Measurements from ENCODE around the gene GRIK1. TPM values are rescaled to one million over a fixed set of nuclear protein-coding genes. Genes with fewer than 3 reads are reported as not detected.

The GRIK1 gene
- total and polyA plus RNA-seq, 12 donors, result not detected

- Histone ChIP-seq H3K9me3 (no peaks in the 10 kb centered on the region), H3K27me3 (no peaks in the 10 kb centered on the region), H3K36me3 (no peaks in the 10 kb centered on the region), H3K4me1 (no peaks in the 10 kb centered on the region), H3K4me3 (no peak overlapping the region), H3K27ac (no peak overlapping the region)
- WGBS, 2 donors, result 88 to 94% methylated on average over 2 of the region's 2 CpGs
- no peak for ATAC-seq
- no peak for DNase-seq
- intact Hi-C loops (cut with DNase I), result no loop called here
- TF ChIP-seq CTCF (IDR thresholded peaks at IDR 0.05), result no peak
Measured at GRCh38 chr21:29953690-29954089, 13.9 kb upstream of the GRIK1 start.

- intact Hi-C loops (cut with DNase I), result no loop called here
- DNase-seq (no peak), ATAC-seq (no peak)
- Histone ChIP-seq H3K4me1 (no peaks in the 10 kb centered on the region), H3K36me3 (no peaks in the 10 kb centered on the region), H3K27me3 (no peaks in the 10 kb centered on the region), H3K4me3 (no peak overlapping the region), H3K27ac (no peak overlapping the region), H3K9me3 (no peaks in the 10 kb centered on the region)
- 36 to 42% methylated on average over 4 of the region's 4 CpGs for WGBS, 2 donors
- TF ChIP-seq CTCF (IDR thresholded peaks at IDR 0.05), result no peak
Measured at GRCh38 chr21:29953072-29953471, 13.3 kb upstream of the GRIK1 start.

- Histone ChIP-seq H3K9me3 (no peaks in the 10 kb centered on the region), H3K4me1 (no peaks in the 10 kb centered on the region), H3K36me3 (no peaks in the 10 kb centered on the region), H3K27ac (no peak overlapping the region), H3K4me3 (no peak overlapping the region), H3K27me3 (no peaks in the 10 kb centered on the region)
- intact Hi-C loops (cut with DNase I), result no loop called here
- ATAC-seq (no peak), DNase-seq (no peak)
- no peak for TF ChIP-seq CTCF (IDR thresholded peaks at IDR 0.05)
Measured at GRCh38 chr21:29951911-29952310, 12.1 kb upstream of the GRIK1 start.

GRCh38 chr21:29949991-29950390 lies 10.2 kb upstream of the GRIK1 start:
- DNase-seq (no peak), ATAC-seq (no peak)
- Histone ChIP-seq H3K27me3 (no peaks in the 10 kb centered on the region), H3K27ac (no peak overlapping the region), H3K4me1 (no peaks in the 10 kb centered on the region), H3K9me3 (no peaks in the 10 kb centered on the region), H3K36me3 (no peaks in the 10 kb centered on the region), H3K4me3 (no peak overlapping the region)
- TF ChIP-seq CTCF (IDR thresholded peaks at IDR 0.05), result no peak
- intact Hi-C loops (cut with DNase I), result no loop called here
- 77 to 84% methylated on average over 1 of the region's 1 CpG for WGBS, 2 donors

- Histone ChIP-seq H3K4me1 (no peaks in the 10 kb centered on the region), H3K27ac (no peak overlapping the region), H3K27me3 (peaks cover 0 to 16% (median 2%) of the 10 kb centered on the region in 7 donors), H3K4me3 (no peak overlapping the region), H3K9me3 (no peaks in the 10 kb centered on the region), H3K36me3 (no peaks in the 10 kb centered on the region)
- TF ChIP-seq CTCF (IDR thresholded peaks at IDR 0.05), result no peak
- DNase-seq (no peak), ATAC-seq (no peak)
- intact Hi-C loops (cut with DNase I), result no loop called here
- 63 to 65% methylated on average over 9 of the region's 9 CpGs for WGBS, 2 donors
Measured at GRCh38 chr21:29947119-29947518, 7.3 kb upstream of the GRIK1 start.

Data from heart right ventricle (tissue), 16 donors.